Inflammatory macrophage treated with lipopolysaccharide for 1 hour (primary cell): Measurements from ENCODE around the gene ERBB4.

Source experiments
- DNase-seq, 2 donors: peaks; one replicate each; pipeline ENCODE4 v3.0.0-alpha.2; 2020 to 2022

The ERBB4 gene

DNA sequence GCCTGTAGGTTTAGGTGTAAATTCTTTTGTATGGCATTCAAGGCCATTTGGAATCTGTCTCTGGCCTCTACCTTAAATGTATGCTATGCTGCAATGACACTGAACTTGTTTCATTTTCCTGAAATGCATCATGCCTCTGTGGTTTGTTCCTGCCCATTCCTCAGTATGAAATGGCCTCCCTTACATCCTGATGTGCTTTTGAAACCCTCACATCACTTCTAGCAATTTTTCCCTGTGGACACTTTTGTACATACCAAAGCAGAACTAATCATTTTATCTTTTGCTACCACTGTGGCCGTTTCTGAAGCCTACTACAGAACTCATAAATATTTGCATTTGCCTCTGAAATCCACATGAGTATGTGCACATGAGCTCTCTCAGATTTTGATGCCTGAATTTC, 557.2 kb downstream of the ERBB4 start:
- DNase-seq, result no peak

DNA sequence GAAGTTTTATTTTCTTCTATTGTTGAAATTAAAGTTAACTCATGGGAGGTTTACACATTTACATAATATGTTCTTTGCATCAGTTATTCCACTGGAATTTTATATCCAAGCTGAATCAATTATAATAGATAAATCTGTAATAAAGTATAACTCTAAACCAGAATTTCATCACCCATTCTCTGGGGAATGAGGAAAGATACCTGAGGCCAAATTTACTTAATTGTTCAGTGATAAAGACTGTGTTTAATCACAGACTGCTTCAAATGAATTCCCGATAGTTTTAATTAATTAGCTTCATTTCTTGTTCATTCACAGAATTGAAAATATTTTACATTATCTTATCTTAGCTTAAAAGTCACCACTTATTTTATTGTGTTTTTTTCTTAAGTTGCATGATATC, 562.5 kb downstream of the ERBB4 start:
- no peak for DNase-seq

DNA sequence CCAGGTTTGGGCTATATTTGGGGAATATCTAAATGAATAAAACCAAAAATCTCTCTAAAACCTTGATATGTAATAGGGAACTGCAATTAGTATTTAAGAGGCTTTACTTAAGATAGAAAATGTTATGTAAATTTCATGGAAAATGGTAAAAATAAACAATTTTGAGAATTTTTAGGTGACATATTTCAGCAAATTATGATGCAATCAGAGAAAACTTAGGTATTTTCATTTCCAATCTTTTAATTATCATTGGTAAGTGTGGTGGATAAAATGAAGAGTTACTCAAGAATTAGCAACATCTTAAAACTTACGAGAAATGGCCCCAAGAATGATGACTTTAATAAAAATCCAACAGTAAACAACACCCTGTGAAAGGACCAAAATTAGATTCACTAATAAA, 571.4 kb downstream of the ERBB4 start:
- DNase-seq, result no peak

DNA sequence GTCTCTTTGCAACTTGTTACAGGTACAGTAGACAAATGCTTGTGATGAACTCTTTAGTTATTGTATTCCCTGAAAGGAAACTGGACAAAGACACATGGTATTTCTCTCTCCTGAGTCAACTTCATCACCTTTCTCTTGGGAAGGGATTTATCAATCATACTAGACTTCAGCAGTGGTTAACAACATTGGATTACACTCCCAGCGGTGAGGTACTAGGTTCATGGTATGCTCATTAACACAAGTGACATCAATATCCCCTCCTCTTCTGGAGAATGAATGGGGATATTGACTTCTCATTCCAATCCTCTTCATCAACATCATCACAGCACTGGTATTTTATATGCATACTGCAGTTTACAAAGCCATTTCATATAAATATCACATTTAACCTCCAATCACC, 574.6 kb downstream of the ERBB4 start:
- DNase-seq, result no peak

DNA sequence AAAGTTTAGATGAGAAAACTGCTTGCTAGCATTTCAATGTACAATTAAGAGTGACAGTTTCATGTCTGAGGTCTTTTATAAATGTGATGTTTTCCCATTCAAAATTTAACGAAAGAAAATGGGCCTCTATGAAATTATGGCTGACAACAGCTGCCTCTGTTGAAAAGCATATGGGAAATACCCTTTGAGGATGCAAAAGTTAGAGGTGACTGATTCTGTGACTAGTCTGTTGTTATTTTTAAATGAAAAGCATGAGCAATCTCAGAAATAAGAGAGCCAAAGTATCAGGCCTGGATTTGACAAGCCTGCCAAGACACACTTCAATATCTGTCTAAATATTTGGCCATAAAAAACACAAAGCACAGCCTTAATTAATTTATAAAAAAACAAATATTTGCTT, 580.8 kb downstream of the ERBB4 start:
- DNase-seq, result no peak

DNA sequence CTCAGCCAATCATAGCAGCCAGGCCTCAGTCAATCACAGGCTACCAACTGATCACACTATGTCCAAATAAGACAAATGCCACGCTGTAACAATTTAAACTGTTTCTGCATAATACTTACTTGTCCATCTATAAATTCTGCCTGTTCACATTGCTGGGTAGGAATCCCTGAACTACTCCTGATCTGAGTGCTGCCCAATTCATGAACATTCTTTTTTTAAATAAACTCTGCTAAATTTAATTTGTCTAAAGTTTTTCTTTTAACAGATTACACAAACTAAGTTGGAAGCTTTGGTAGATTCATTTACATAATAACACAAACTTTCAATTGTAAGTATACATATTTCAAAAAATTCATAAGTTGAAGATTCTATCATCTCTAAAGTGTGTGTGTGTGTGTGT, 583.0 kb downstream of the ERBB4 start:
- no peak for DNase-seq

DNA sequence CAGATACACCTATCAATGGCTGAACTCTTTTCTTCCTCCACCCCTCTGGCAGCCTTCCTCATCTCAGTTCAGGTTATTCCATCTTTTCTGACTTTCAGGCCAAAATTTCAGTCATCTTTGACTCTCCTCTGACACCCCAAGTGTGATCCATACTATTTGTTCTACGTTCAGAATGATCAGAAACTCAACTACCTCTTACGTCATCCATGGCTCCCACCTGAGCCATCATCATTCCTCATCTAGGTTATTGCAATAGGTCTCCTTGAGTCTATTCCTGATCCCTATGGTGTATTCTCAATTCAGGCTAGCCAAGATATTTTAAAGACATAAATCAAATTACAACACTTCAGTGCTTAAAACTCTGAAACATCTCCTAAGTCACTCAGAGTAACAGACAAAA, 589.7 kb downstream of the ERBB4 start:
- DNase-seq, result no peak

DNA sequence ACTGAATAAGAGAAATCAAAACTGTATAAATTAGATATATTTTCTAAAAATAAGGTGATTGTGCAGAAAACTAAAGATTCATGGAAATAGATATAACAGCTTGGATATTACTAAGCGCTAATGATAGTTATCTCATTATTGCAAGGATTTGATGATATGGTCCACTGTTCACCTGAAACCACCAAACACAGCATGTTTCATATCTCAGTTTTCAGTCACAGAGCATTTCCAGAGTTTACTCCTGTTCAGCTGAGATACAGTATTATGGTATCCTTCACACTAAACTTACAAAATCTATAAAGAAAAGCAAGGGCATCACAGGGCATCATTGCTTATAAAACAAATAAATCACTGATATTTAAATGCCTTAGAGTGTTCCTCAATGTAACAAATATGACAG, 591.6 kb downstream of the ERBB4 start:
- DNase-seq, result no peak

DNA sequence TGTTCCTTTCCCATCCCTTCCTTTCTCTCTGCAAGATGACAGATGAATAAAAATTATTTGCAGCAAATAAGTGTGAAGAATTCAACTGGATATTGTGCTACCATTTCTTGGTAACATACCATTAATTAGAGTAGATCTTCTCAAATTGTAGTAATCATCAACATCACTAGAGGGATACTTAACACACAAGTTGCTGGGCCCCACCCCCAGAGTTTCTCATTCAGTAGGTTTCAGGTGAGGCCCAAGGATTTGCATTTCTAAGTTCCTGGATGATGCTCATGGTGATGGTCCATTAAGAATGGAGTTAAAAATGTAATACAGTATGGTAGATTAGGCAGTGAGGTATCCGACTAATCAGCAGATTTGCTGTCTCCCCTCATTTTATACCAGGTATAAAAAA, 594.0 kb downstream of the ERBB4 start:
- DNase-seq, result no peak

DNA sequence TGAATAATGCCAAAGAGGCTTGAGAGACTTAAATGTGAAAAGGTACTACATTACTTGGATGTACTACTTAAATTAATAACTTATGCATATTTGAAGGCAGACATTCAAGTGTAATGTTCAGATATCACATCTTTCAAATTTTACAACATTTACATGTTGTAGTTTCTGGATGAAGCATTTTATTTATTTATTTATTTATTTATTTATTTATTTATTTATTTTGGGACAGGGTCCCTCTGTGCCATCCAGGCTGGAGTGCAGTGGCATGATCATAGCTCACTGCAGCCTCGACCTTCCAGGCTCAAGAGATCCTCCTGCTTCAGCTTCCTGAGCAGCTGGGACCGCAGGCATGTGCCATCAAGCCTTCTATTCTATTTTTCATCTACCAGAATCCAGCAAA, 596.4 kb downstream of the ERBB4 start:
- no peak for DNase-seq

DNA sequence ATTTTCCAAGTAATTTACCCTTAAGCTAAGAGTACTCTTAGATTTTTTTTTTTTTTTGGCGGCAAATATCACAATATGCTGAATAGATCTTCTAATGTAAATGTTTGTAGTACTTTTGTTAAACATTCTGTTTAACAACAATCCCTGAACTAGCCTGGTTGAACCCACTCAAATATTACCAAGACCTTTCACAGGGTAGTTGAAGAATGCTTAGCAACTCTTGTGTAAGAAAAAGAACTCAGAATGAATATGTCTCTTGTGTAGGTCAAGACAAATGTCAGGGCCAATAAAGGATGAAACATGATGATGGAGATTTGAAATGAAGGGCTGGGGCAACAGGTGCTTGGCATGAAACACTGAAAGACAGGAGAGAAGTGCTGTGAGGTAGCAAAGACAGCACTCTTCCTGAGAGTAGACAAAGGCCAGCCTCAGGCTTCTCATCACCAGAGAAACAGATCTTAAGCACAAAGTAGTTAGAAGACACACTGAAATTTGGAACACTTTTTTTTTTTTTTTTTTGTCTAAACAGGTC, 597.3 kb downstream of the ERBB4 start:
- DNase-seq, result no peak

DNA sequence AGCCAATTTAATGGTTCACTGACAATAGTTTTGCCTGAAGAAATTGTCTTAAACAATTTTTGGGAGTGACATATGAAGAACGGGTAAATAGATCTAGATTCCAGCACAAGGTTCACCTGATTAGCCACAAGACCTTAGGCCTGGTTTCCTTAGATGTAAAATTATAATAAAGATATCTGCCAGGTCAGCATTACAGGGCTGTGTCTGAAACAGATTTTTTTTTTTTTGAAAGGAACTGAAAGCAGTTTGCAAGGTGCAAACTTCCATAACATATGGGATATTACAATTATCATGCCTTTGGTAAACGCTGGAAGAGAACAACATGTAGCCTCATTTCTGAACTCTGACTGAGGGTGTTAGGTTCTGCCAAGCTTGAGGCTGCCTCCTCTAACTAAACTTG, 599.4 kb downstream of the ERBB4 start:
- no peak for DNase-seq

DNA sequence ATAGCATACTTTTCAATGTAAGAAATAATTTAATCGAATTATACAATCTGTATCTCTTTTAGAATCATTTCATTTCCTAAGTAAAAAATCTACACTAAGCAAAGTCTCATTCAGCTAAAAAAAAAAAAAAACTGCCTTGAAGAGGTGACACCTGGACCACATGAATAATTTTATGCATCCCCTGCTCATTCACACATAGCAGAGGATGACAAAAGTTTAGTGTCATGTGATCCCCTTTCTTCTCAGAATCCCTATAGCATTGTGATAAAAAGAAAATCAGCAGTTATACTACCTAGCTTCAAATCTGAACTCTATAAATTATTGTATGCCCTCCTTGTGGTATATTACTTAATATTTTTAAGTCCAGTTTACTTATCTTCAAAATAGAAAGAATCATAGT, 603.8 kb downstream of the ERBB4 start:
- no peak for DNase-seq

DNA sequence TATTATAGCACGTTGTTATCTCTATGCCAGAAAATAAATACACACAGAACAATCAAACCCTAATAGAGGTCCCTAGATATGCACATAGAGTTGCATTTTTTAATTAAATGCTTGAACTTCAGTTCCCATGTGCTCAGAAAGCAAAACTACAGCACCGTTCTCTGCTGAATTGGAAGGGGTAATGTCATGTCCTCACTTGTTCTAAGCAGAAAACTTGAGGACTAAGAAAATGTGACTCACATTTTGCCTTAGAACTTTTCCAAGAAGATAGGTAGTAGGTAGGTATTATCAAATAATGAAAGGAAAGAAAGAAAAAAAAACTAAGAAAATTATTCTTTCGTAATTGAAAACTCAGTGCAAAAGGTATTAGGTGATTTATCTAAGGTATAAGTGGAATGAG, 607.3 kb downstream of the ERBB4 start:
- no peak for DNase-seq

DNA sequence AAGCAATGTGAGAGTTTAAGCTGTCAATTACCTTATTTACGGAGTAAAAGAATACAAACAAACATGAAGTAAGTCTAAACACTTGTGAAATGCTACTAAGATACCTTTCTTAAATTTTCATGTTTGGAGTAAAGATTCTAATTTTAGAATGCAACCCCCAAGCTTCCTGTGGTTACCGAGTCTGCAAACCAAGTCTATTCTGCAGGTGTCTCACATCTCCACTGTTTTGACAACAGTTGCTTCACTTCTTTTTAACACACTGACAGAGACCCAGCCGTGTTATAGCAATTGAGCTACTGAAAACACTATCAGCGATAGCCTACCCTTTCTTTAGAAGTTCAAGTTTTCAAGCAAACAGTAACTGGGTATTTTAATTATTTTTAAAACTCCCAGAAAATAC, 608.3 kb downstream of the ERBB4 start:
- no peak for DNase-seq

DNA sequence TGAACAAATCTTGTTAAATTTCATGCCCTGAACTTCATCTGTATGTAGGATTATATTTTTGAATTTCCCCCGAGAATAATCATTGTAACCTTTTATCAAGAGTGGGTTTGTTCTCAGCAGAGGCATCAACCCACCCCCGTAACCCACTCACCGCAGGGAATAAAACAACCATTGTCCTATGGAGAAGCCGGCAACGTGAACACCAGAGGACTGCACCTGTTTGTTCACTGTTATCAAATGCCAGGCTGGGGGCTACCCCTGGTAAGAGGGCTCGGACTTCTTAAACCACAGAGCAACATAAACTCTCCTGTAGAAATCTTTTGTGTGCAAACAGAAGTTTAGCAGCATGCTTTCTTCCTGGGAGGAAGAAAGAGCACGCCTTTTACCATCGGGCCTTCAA, 610.4 kb downstream of the ERBB4 start:
- no peak for DNase-seq

DNA sequence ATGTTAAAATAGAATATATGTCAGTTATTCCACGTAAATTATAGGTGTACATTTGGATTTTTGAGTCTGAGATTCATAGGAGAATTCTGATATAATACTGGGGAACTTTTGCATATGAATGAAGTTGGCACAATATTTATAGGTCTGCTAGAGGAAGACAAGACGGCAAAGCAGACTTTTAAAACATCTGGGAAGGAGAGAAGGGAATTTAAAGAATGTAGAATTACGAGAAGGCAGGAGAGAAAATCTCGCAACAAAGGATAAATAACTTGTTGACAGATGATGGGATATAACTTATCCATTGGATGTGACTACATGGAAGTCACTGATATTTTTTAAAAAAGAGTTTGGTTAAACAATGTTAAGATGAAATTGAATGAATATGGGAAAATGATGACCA, 615.6 kb downstream of the ERBB4 start:
- DNase-seq, result no peak

DNA sequence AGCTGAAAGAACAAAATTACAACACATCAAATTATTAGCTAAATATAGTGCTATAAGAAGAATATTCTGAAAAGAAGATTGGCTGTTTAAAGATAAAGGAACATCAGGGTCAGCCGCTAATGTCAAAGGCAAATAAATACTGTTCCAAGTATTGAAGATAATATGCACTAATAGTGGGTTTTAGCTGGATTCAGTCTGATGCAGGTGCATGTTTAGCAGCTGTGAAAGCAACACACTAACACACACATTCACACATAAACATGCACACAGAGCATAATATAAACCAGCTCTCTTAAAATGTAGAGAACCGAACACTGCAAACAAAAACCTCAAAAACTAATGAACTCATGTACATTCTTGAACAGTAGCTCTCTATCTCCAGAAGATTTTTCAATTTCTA, 634.6 kb downstream of the ERBB4 start:
- no peak for DNase-seq

DNA sequence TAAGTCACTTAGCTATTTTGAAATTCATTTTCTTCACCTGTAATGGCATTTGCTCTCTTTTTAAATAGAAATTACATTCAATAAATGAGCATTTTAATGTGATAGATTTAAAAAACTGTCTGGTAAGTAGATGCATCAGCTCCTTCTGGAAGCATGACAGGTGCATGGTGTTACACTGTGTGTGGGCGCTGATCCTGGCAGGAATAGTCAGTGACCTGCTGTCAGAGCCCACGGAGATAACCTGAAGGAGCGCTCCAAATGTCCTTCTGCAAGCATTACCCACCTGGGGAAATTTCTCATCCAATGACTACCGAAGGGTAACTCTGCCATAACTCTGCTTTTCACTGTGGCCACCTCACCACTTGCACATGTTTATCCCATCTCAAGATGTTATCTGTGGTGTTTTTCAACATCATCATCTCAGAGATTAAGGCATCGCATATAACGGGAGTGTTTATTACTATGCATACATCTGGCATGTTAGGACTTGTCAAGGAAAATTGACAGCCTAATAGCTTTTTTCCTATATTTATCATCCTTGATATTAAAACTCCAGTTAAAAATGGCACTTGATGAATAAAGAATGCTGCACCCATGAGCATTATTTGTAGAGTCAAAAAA, 637.3 kb downstream of the ERBB4 start:
- no peak for DNase-seq

DNA sequence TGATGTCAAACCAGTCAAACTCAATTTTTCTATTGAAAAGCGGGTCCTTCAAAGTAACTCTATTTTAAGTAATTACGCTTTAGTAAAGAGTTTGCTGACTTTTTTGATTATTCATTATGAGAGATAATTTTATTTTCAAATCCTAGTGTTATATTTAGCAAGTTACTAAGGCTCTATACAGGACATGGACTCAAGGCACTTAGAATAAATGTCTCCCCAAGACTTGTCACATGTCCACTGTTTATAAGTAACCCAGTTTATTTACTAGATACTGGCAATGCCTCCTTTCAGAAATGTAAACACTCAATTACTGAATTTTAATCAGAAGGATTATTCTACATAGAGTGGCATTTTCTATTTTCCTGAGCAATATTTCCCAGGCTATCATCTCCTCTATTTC, 638.1 kb downstream of the ERBB4 start:
- no peak for DNase-seq

DNA sequence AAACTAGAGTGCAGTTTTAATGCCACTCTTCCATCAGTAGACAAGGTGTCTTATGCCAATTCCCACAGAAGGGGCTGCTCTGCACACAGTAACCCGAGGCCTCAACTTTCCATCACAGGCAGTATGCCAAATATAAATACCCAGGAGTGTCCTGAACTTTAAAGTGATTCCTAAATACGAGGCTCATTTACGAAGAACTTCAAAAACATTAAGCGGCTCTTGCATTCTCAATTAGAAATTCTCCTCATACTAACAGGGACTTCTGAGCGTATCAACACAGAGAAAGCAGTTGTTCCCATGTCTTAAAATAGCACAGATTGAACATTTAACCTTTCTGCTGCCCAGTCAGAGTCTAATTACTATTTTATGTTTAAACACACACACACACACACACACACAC, 638.6 kb downstream of the ERBB4 start:
- no peak for DNase-seq

DNA sequence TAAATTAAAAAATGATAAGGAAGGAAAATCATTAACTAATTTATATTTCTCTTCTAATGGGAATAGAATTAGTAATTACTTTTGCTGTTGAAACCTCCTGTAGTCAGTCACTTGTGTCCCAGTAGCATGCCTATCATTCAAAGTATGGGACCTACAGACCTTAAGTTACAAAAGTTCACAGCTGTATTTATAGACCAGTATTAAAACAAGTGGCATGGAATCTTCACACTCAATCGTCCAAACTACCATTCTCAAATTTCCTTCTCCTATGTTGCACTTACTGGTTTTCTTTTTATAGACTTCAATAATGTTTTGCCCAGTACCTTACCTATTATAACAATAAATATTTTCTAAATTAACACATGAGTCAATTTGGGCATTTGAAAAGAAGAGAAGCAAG, 639.9 kb downstream of the ERBB4 start:
- no peak for DNase-seq

DNA sequence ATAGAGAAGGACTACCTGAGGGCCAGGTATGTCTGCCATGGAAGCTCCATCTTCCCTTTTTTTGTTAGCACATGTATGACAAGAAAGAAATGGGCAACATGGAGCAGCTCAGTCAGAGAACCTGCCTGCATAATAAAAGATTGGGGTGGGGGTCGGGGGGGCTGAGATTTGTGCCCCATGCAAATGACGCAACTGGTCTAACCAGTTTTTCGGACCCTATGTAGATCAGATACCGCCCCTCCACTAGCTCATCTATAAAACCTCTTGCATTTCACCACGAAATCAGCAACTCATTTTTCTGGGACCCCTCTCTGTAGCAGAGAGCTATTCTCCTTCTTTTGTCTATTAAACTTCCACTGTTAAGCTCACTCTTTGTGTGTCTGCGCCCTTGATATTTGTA, 657.2 kb downstream of the ERBB4 start:
- DNase-seq, result no peak

DNA sequence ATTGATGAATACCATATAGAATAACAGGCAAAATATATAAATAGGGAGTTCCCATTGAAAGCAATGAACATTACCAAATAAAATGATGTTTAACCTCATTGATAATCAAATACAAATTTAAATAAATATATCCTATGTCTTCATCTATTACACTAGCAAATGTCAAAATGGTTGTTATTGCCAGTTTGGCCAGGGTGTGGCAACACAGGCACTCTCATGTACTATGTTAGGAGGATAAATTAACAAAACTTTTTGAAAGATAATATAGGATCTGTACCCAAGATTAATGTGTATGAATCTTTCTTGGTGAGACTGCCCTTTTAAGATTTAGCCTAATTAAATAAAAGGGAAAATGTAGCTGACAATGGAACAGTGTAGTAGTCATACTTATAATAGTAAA, 659.3 kb downstream of the ERBB4 start:
- no peak for DNase-seq

DNA sequence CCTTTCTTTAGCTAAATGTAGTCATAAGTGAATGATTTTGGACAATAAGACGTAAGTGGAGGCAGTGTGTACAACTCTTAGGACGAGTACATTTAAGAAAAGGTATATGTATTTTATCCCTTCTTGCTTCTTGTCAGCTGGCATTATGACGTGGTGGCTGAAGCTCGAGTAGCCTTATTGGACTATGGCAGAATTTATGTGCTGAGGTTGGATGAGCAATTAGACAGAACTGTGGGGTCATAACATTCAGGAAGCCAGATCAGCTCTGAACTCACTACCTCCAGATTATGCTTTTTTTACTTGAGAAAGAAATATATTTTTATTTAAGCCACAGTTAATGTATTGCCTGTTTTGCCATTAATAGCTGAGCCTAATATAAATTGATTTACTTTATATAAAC, 661.5 kb downstream of the ERBB4 start:
- DNase-seq, result no peak

DNA sequence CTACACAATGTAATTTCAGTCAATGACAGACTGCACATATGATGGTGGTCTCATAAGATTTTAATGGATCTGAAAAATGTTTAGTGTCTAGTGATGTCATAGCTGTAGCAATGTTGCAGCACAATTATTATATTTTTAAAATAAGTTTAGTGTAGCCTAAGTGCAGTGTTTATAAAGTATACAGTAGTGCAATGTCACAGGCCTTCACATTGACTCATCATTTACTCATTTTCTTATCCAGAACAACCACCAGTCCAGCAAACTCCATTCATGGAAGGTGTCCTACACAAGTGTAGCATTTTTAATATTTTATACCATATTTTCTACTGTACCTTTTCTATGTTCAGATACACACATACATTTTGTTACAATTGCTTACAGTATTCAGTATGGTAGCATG, 663.1 kb downstream of the ERBB4 start:
- no peak for DNase-seq
